Liver (tissue), 9 donors: ENCODE data around the gene TMEM87B. TPM values are rescaled to one million over a fixed set of nuclear protein-coding genes. Genes with fewer than 3 reads are reported as not detected.

Experiments used
- DNase-seq: peaks from one replicate; pipeline ENCODE4 v3.0.0-alpha.2; 2017; ENCODE audit warnings: low spot score
- H3K27ac ChIP-seq, 2 donors: one replicate each; pipeline ENCODE4 v1.7.0; 2013; ENCODE audit warnings: inconsistent platforms in 2 of 2, low read length in 2 of 2, control low read depth in 1 of 2, low read depth in 1 of 2, mild to moderate bottlenecking in 1 of 2
- H3K27me3 ChIP-seq, 4 donors: one replicate each; pipeline versions ENCODE4 v1.6.1 to v1.7.0; 2013; ENCODE audit warnings: low read length in 3 of 4, inconsistent platforms in 1 of 4, mild to moderate bottlenecking in 1 of 4, moderate library complexity in 1 of 4; ENCODE audit not compliant: control insufficient read depth in 4 of 4, insufficient read depth in 4 of 4
- H3K36me3 ChIP-seq, 4 donors: one replicate each; pipeline versions ENCODE4 v1.6.1 to v1.7.0; 2013; ENCODE audit warnings: low read length in 3 of 4, mild to moderate bottlenecking in 3 of 4, low read depth in 1 of 4, moderate library complexity in 1 of 4; ENCODE audit not compliant: control insufficient read depth in 4 of 4, insufficient read depth in 3 of 4
- H3K4me1 ChIP-seq, 4 donors: one replicate each; pipeline versions ENCODE4 v1.6.1 to v1.7.0; 2013; ENCODE audit warnings: low read length in 3 of 4, mild to moderate bottlenecking in 3 of 4, moderate library complexity in 1 of 4; ENCODE audit not compliant: control insufficient read depth in 4 of 4, insufficient read depth in 4 of 4
- H3K4me3 ChIP-seq, 3 donors: one replicate each; pipeline versions ENCODE4 v1.6.1 to v1.7.0; 2013; ENCODE audit warnings: low read length in 3 of 3, control low read depth in 1 of 3, low read depth in 1 of 3, mild to moderate bottlenecking in 1 of 3
- H3K9ac ChIP-seq, 2 donors: one replicate each; pipeline ENCODE4 v1.7.0; 2013; ENCODE audit warnings: low read length in 2 of 2, mild to moderate bottlenecking in 2 of 2, moderate library complexity in 2 of 2, control low read depth in 1 of 2, low read depth in 1 of 2
- H3K9me3 ChIP-seq, 4 donors: one replicate each; pipeline versions ENCODE4 v1.6.1 to v1.7.0; 2013; ENCODE audit warnings: low read length in 3 of 4; ENCODE audit not compliant: control insufficient read depth in 4 of 4
- EGR1 ChIP-seq, 2 donors: IDR thresholded peaks; 2 replicates each; pipeline ENCODE4 v1.6.1; 2016 to 2018; ENCODE audit warnings: antibody characterized with exemption in 2 of 2, low read depth in 2 of 2
- FOXA1 ChIP-seq: IDR thresholded peaks from 2 replicates; pipeline ENCODE4 v1.6.1; 2016; ENCODE audit warnings: antibody characterized with exemption
- GABPA ChIP-seq, 2 donors: IDR thresholded peaks in 1 of 2; conservative IDR thresholded peaks in 1 of 2; 2 replicates each; pipeline ENCODE4 v1.6.1; 2016; ENCODE audit warnings: antibody characterized with exemption in 2 of 2, mild to moderate bottlenecking in 1 of 2, moderate library complexity in 1 of 2
- HNF4A ChIP-seq, 2 donors: conservative IDR thresholded peaks; 2 replicates each; pipeline ENCODE4 v1.6.1; 2016; ENCODE audit warnings: antibody characterized with exemption in 2 of 2, mild to moderate bottlenecking in 2 of 2
- HNF4G ChIP-seq: IDR thresholded peaks from 2 replicates; pipeline ENCODE4 v1.6.1; 2016; ENCODE audit warnings: antibody characterized with exemption
- JUND ChIP-seq, 2 donors: IDR thresholded peaks; 2 replicates each; pipeline ENCODE4 v1.6.1; 2016; ENCODE audit warnings: antibody characterized with exemption in 2 of 2
- NR2F2 ChIP-seq: IDR thresholded peaks from 2 replicates; pipeline ENCODE4 v1.6.1; 2016; ENCODE audit warnings: antibody characterized with exemption
- RAD21 ChIP-seq, 2 donors: IDR thresholded peaks; 2 replicates each; pipeline ENCODE4 v1.6.1; 2016; ENCODE audit warnings: antibody characterized with exemption in 2 of 2, mild to moderate bottlenecking in 2 of 2
- TAF1 ChIP-seq: conservative IDR thresholded peaks from 2 replicates; pipeline ENCODE4 v1.6.1; 2016; ENCODE audit warnings: antibody characterized with exemption, mild to moderate bottlenecking
- YY1 ChIP-seq: IDR thresholded peaks from 2 replicates; pipeline ENCODE4 v1.6.1; 2016; ENCODE audit warnings: antibody characterized with exemption, mild to moderate bottlenecking
- WGBS: extraction: QIAGEN DNeasy Blood & Tissue Kit; methylation state at CpG from one replicate; pipeline ENCODE4 v1.1.7; 2013; 5-methylcytosine and 5-hydroxymethylcytosine counted together
- polyA plus RNA-seq, 2 donors: library from polyadenylated mRNA; stranded (reverse) in 1 of 2; unstranded in 1 of 2; fragments of 200-250 nt in 1 of 2; fragments of >200 nt in 1 of 2; fragmentation: Nextera tagmentation in 1 of 2; extraction: Ambion mirVana in 1 of 2; gene quantifications; one replicate each; pipeline versions ENCODE4 v1.2.1 to v1.2.3, GENCODE V29; 2013 to 2015
- total RNA-seq, 2 donors: library from RNA; depleted of rRNA; stranded (reverse); fragments of >200 nt; gene quantifications; one replicate each; pipeline ENCODE4 v1.2.3, GENCODE V29; 2014
- TF ChIP-seq, protein P1 (sequence below): IDR thresholded peaks from 2 replicates; pipeline ENCODE4 v1.6.1; 2016; ENCODE audit warnings: antibody characterized with exemption
- TF ChIP-seq, protein P2 (sequence below): IDR thresholded peaks from 2 replicates; pipeline ENCODE4 v1.6.1; 2016; ENCODE audit warnings: antibody characterized with exemption
- TF ChIP-seq, protein P3 (sequence below): IDR thresholded peaks from 2 replicates; pipeline ENCODE4 v1.6.1; 2016; ENCODE audit warnings: antibody characterized with exemption, mild to moderate bottlenecking
- TF ChIP-seq, protein P4 (sequence below): fragments of 150-350 bp; IDR thresholded peaks from 2 replicates; pipeline ENCODE4 v1.5.1; 2017; ENCODE audit warnings: improper control_type of control experiment, low read depth, low read length; ENCODE audit not compliant: missing input control
- donor health status: healthy.
- donor health status: healthy.
- donor health status: healthy.
- donor health status: healthy.
- donor health status: healthy.

The TMEM87B gene
- total and polyA plus RNA-seq, 4 donors, result 3.6 to 10.1 (median 6.0) TPM

DNA sequence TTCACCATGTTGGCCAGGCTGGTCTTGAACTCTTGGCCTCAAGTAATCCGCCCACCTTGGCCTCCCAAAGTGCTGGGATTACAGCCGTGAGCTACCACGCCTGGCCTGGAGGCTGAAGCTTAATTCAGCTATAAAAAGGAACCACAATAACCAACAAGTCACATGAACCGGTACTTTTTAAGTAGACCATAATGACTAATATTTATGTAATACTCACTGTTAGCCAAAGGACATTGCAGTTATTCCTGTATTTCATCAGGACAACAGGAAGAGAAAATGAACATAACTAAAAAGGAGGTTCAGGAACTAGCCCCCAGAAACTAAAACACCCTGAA lies 49.0 kb upstream of the TMEM87B start:
- Histone ChIP-seq H3K36me3 (peaks cover 5 to 36% (median 31%) of the 10 kb centered on the region in 4 donors), H3K27ac (no peak overlapping the region)

DNA sequence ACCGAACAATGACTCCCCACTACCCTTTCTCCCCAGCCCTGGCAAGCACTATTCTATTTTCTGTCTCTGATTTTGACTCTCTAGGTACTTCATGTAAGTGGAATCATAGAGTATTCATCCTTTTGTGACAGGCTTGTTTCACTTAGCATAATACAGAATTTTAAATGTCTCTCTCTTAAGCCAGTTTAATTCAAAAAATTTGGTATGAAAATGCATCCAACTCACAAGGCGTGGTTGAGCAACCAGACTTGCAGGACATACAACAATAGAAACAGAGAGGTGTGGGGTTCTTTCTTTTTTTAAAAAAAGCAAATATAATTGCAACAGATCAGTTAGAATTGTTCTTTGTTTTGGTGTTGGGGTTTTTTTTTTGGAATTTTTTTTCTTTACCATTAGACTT lies 47.6 kb upstream of the TMEM87B start:
- no peak overlapping the region for H3K27ac ChIP-seq
- no peaks in the 10 kb centered on the region for H3K9me3 ChIP-seq
- H3K4me3 ChIP-seq, result no peak overlapping the region
- peaks cover 6 to 42% (median 35%) of the 10 kb centered on the region in 4 donors for H3K36me3 ChIP-seq
- WGBS, result 93% methylated on average over 2 of the region's 2 CpGs
- H3K4me1 ChIP-seq, result peaks cover 0 to 2% (median 0%) of the 10 kb centered on the region in 4 donors
- no peak overlapping the region for H3K9ac ChIP-seq
- H3K27me3 ChIP-seq, result no peaks in the 10 kb centered on the region
- no peak for TF ChIP-seq YY1
- DNase-seq, result no peak

More for the DNA sequence above, 49.0 kb upstream of the TMEM87B start:
- H3K4me3 ChIP-seq, result no peak overlapping the region
- no peak overlapping the region for H3K9ac ChIP-seq
- H3K9me3 ChIP-seq, result no peaks in the 10 kb centered on the region
- H3K27me3 ChIP-seq, result no peaks in the 10 kb centered on the region
- TF ChIP-seq HNF4A (conservative IDR thresholded peaks at IDR 0.05) (no peak), HNF4G (no peak), YY1 (no peak), EGR1 (IDR thresholded peaks at IDR 0.05; ENCODE audit: low read depth in 2 of 2) (no peak), TAF1 (no peak)
- TF ChIP-seq, protein P1, sequence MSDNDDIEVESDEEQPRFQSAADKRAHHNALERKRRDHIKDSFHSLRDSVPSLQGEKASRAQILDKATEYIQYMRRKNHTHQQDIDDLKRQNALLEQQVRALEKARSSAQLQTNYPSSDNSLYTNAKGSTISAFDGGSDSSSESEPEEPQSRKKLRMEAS, result no peak
- TF ChIP-seq, protein P2, sequence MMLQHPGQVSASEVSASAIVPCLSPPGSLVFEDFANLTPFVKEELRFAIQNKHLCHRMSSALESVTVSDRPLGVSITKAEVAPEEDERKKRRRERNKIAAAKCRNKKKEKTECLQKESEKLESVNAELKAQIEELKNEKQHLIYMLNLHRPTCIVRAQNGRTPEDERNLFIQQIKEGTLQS, result no peak
- WGBS, result 83% methylated on average over 4 of the region's 4 CpGs
- peaks cover 0 to 2% (median 0%) of the 10 kb centered on the region in 4 donors for H3K4me1 ChIP-seq
- DNase-seq, result no peak

DNA sequence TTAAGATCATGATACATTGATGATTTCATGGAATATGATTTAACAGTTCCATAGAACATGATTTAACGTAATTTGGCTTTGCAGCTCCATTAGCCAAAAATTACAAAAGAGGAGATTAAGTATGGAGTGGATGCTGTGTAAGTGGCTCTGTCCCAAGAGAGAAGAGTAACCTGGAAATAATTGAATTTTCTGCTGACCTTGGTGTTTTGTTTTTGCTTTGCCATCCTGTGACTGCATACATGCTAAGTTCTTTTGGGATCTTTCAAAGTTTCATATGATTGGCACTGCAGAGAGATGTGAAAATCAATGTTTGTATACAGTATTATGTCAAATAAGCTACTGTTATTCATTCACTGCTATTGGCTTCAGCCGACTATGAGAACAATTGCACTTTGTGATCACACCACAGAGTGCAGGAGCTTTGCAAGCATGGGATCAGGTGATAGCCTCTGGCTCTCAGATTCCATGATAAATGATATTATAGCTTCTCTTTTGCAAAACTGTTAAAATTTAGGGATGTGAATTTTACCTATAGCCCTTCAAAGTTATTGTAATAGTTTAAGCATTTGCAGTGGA lies 46.1 kb upstream of the TMEM87B start:
- no peak for DNase-seq
- no peaks in the 10 kb centered on the region for H3K4me1 ChIP-seq
- TF ChIP-seq, protein P1, result no peak
- no peak for TF ChIP-seq GABPA (IDR thresholded peaks at IDR 0.05 in 1 of 2, conservative IDR thresholded peaks at IDR 0.05 in 1 of 2)
- no peak for TF ChIP-seq FOXA1
- TF ChIP-seq, protein P3, sequence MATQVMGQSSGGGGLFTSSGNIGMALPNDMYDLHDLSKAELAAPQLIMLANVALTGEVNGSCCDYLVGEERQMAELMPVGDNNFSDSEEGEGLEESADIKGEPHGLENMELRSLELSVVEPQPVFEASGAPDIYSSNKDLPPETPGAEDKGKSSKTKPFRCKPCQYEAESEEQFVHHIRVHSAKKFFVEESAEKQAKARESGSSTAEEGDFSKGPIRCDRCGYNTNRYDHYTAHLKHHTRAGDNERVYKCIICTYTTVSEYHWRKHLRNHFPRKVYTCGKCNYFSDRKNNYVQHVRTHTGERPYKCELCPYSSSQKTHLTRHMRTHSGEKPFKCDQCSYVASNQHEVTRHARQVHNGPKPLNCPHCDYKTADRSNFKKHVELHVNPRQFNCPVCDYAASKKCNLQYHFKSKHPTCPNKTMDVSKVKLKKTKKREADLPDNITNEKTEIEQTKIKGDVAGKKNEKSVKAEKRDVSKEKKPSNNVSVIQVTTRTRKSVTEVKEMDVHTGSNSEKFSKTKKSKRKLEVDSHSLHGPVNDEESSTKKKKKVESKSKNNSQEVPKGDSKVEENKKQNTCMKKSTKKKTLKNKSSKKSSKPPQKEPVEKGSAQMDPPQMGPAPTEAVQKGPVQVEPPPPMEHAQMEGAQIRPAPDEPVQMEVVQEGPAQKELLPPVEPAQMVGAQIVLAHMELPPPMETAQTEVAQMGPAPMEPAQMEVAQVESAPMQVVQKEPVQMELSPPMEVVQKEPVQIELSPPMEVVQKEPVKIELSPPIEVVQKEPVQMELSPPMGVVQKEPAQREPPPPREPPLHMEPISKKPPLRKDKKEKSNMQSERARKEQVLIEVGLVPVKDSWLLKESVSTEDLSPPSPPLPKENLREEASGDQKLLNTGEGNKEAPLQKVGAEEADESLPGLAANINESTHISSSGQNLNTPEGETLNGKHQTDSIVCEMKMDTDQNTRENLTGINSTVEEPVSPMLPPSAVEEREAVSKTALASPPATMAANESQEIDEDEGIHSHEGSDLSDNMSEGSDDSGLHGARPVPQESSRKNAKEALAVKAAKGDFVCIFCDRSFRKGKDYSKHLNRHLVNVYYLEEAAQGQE, result no peak
- no peak for TF ChIP-seq EGR1 (IDR thresholded peaks at IDR 0.05; ENCODE audit: low read depth in 2 of 2)
- TF ChIP-seq NR2F2, result no peak
- TF ChIP-seq JUND (IDR thresholded peaks at IDR 0.05), result no peak
- no peak for TF ChIP-seq RAD21 (IDR thresholded peaks at IDR 0.05)
- TF ChIP-seq, protein P4, sequence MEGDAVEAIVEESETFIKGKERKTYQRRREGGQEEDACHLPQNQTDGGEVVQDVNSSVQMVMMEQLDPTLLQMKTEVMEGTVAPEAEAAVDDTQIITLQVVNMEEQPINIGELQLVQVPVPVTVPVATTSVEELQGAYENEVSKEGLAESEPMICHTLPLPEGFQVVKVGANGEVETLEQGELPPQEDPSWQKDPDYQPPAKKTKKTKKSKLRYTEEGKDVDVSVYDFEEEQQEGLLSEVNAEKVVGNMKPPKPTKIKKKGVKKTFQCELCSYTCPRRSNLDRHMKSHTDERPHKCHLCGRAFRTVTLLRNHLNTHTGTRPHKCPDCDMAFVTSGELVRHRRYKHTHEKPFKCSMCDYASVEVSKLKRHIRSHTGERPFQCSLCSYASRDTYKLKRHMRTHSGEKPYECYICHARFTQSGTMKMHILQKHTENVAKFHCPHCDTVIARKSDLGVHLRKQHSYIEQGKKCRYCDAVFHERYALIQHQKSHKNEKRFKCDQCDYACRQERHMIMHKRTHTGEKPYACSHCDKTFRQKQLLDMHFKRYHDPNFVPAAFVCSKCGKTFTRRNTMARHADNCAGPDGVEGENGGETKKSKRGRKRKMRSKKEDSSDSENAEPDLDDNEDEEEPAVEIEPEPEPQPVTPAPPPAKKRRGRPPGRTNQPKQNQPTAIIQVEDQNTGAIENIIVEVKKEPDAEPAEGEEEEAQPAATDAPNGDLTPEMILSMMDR, result no peak
- H3K27me3 ChIP-seq, result no peaks in the 10 kb centered on the region
- H3K9ac ChIP-seq, result no peak overlapping the region
- H3K4me3 ChIP-seq, result no peak overlapping the region
- H3K9me3 ChIP-seq, result no peaks in the 10 kb centered on the region
- 84% methylated on average over 2 of the region's 2 CpGs for WGBS
- H3K36me3 ChIP-seq, result peaks cover 6 to 48% (median 36%) of the 10 kb centered on the region in 4 donors
- H3K27ac ChIP-seq, result no peak overlapping the region
